HepG2 (cell line): ENCODE results near the gene ZC3H7B. TPM values are rescaled to one million over a fixed set of nuclear protein-coding genes. Genes with fewer than 3 reads are reported as not detected.

ENCODE experiments used
- HOXD1 ChIP-seq: sonication (generic); formaldehyde crosslinking; IDR thresholded peaks from 2 replicates; pipeline ENCODE4 v1.5.0; 2020; ENCODE audit warnings: missing genetic modification reagents
- NPAS2 ChIP-seq: sonication (generic); formaldehyde crosslinking; IDR thresholded peaks from 2 replicates; pipeline ENCODE4 v1.8.0; 2022; ENCODE audit warnings: mild to moderate bottlenecking, missing genetic modification reagents, borderline replicate concordance
- RELA ChIP-seq: sonication (generic); formaldehyde crosslinking; IDR thresholded peaks from 2 replicates; pipeline ENCODE4 v1.4.0; 2020; ENCODE audit warnings: missing genetic modification reagents
- ZFYVE20 ChIP-seq: sonication (generic); formaldehyde crosslinking; IDR thresholded peaks from 2 replicates; pipeline ENCODE4 v1.8.0; 2023; ENCODE audit warnings: low read depth, mild to moderate bottlenecking, moderate library complexity, missing genetic modification reagents, borderline replicate concordance
- ZNF318 ChIP-seq: sonication (generic); formaldehyde crosslinking; IDR thresholded peaks from 2 replicates; pipeline ENCODE4 v1.4.0; 2020; ENCODE audit warnings: mild to moderate bottlenecking, missing genetic modification reagents
- ZNF430 ChIP-seq: sonication (generic); formaldehyde crosslinking; IDR thresholded peaks from 2 replicates; pipeline ENCODE4 v1.9.0; 2021; ENCODE audit warnings: mild to moderate bottlenecking, missing genetic modification reagents
- ZNF513 ChIP-seq: sonication (generic); formaldehyde crosslinking; conservative IDR thresholded peaks from 2 replicates; pipeline ENCODE4 v1.5.0; 2020; ENCODE audit warnings: missing genetic modification reagents
- ZNF614 ChIP-seq: IDR thresholded peaks from 2 replicates; pipeline ENCODE4 v1.6.1; 2018; ENCODE audit warnings: missing biosample characterization, missing genetic modification reagents, inconsistent platforms, borderline replicate concordance
- polyA plus RNA-seq, 8 experiments: library from polyadenylated mRNA; depleted of rRNA in 3 of 8; stranded (reverse) in 7 of 8; unstranded in 1 of 8; fragments of >200 nt; fragmentation: Illumina TruSeq in 4 of 8; extraction: Trizol in 4 of 8; gene quantifications; 2 replicates each; pipeline versions ENCODE4 v1.2.1 to v1.2.3, GENCODE V29; 2011 to 2016; ENCODE audit warnings: low read depth in 4 of 8, missing spikeins in 1 of 8, mixed read lengths in 1 of 8; ENCODE audit not compliant: insufficient read depth in 1 of 8
- total RNA-seq, 5 experiments: library from RNA; depleted of rRNA; stranded (reverse); fragments of >200 nt; fragmentation: Illumina TruSeq; extraction: Trizol; gene quantifications; 2 replicates each; pipeline ENCODE4 v1.2.3, GENCODE V29; 2016; ENCODE audit warnings: low read depth in 1 of 5

Gene ZC3H7B
- total and polyA plus RNA-seq, 2 of the 13 experiments (the other 11 are each of a cell fraction or from before 2014, with no cell fraction given) = 26.4 to 37.2 TPM

GRCh38 chr22:41380993-41381328, 79.6 kb downstream of the ZC3H7B start (continued):
- TF ChIP-seq ZNF318 (CRISPR knock-in tag) (no peak), HOXD1 (CRISPR knock-in tag) (no peak), ZNF513 (CRISPR knock-in tag) (no peak), ZNF430 (CRISPR knock-in tag) (peak; percentile 32; the same call in 1 of the 2 replicates), RELA (CRISPR knock-in tag) (no peak), ZNF614 (CRISPR knock-in tag) (peak; percentile 64; the same call in 1 of the 2 replicates), NPAS2 (no peak), ZFYVE20 (CRISPR knock-in tag) (no peak)
